DOHH2 (cell line): ENCODE measurements around the gene USP13.
"Not testable (repeated sequence)": the region's sequence is repeated elsewhere in the genome, so short reads cannot be mapped to it uniquely, and the experiment has no call there.

ENCODE experiments used
- H3F3A ChIP-seq: fragments of 200-600 bp; sonication (generic), shearing (Covaris generic); 2 replicates; pipeline ENCODE4 v1.6.0; 2016; ENCODE audit warnings: antibody characterized with exemption, mild to moderate bottlenecking; ENCODE audit not compliant: control insufficient read depth, insufficient read depth
- H3K27ac ChIP-seq: fragments of 200-600 bp; sonication (generic); 2 replicates; pipeline ENCODE4 v1.5.1; 2014; ENCODE audit warnings: low read depth, mild to moderate bottlenecking, low read length, moderate library complexity
- H3K27me3 ChIP-seq: fragments of 200-600 bp; sonication (generic); 2 replicates; pipeline ENCODE4 v1.6.1; 2014; ENCODE audit warnings: mild to moderate bottlenecking, low read length, mixed read lengths; ENCODE audit not compliant: control insufficient read depth
- H3K36me3 ChIP-seq: fragments of 200-600 bp; sonication (generic); 2 replicates; pipeline ENCODE4 v1.6.1; 2014; ENCODE audit warnings: mild to moderate bottlenecking, low read length, moderate library complexity, mixed read lengths; ENCODE audit not compliant: control insufficient read depth
- H3K4me1 ChIP-seq: fragments of 200-600 bp; sonication (generic); 2 replicates; pipeline ENCODE4 v1.6.1; 2014; ENCODE audit warnings: mild to moderate bottlenecking, low read length, mixed read lengths; ENCODE audit not compliant: control insufficient read depth
- H3K4me2 ChIP-seq: fragments of 200-600 bp; sonication (generic); 2 replicates; pipeline ENCODE4 v1.6.0; 2014; ENCODE audit warnings: mild to moderate bottlenecking, low read length, moderate library complexity
- H3K4me3 ChIP-seq: fragments of 200-600 bp; sonication (generic); 2 replicates; pipeline ENCODE4 v1.5.1; 2014; ENCODE audit warnings: mild to moderate bottlenecking, low read length, mixed read lengths
- H3K79me2 ChIP-seq: fragments of 200-600 bp; sonication (generic); 2 replicates; pipeline ENCODE4 v1.6.1; 2014; ENCODE audit warnings: mild to moderate bottlenecking, low read length, mixed read lengths; ENCODE audit not compliant: control insufficient read depth
- H3K9me2 ChIP-seq: fragments of 200-600 bp; sonication (generic); replicated peaks from 2 replicates; pipeline ENCODE4 v1.6.1; 2014; ENCODE audit warnings: mild to moderate bottlenecking, low read length, mixed read lengths; ENCODE audit not compliant: control insufficient read depth
- H3K9me3 ChIP-seq: fragments of 200-600 bp; sonication (generic); 2 replicates; pipeline ENCODE4 v1.6.1; 2014; ENCODE audit warnings: antibody characterized with exemption, low read length, mixed read lengths; ENCODE audit not compliant: control insufficient read depth, insufficient read depth
- H4K20me1 ChIP-seq: fragments of 200-600 bp; sonication (generic); 2 replicates; pipeline ENCODE4 v1.6.0; 2014; ENCODE audit warnings: low read depth, mild to moderate bottlenecking, antibody characterized with exemption, low read length, moderate library complexity; ENCODE audit not compliant: control insufficient read depth, insufficient read depth
- EZH2phosphoT487 ChIP-seq: fragments of 200-600 bp; sonication (generic); IDR thresholded peaks from 2 replicates; pipeline ENCODE4 v1.6.1; 2017; ENCODE audit warnings: borderline replicate concordance, mild to moderate bottlenecking, antibody characterized with exemption, low read length, moderate library complexity, mixed read lengths
- TF ChIP-seq, protein P1 (sequence below): fragments of 200-600 bp; sonication (generic); IDR thresholded peaks from one replicate; pipeline ENCODE4 v1.5.1; 2014; ENCODE audit warnings: antibody characterized with exemption, mild to moderate bottlenecking, low read depth, low read length; ENCODE audit not compliant: poor library complexity, severe bottlenecking

Gene USP13

GRCh38 chr3:179772297-179772696, 119.5 kb downstream of the USP13 start:
- Histone ChIP-seq H4K20me1 (no peaks in the 10 kb centered on the region), H3K9me3 (peaks cover 3% of the 10 kb centered on the region; the same call in 1 of the 2 replicates), H3K79me2 (no peaks in the 10 kb centered on the region), H3K36me3 (peaks cover 57% of the 10 kb centered on the region), H3F3A (no peaks in the 10 kb centered on the region), H3K4me2 (no peak overlapping the region), H3K9me2 (no peaks in the 10 kb centered on the region), H3K4me1 (no peaks in the 10 kb centered on the region), H3K4me3 (no peak overlapping the region), H3K27ac (no peak overlapping the region), H3K27me3 (no peaks in the 10 kb centered on the region)
- TF ChIP-seq, protein P1, sequence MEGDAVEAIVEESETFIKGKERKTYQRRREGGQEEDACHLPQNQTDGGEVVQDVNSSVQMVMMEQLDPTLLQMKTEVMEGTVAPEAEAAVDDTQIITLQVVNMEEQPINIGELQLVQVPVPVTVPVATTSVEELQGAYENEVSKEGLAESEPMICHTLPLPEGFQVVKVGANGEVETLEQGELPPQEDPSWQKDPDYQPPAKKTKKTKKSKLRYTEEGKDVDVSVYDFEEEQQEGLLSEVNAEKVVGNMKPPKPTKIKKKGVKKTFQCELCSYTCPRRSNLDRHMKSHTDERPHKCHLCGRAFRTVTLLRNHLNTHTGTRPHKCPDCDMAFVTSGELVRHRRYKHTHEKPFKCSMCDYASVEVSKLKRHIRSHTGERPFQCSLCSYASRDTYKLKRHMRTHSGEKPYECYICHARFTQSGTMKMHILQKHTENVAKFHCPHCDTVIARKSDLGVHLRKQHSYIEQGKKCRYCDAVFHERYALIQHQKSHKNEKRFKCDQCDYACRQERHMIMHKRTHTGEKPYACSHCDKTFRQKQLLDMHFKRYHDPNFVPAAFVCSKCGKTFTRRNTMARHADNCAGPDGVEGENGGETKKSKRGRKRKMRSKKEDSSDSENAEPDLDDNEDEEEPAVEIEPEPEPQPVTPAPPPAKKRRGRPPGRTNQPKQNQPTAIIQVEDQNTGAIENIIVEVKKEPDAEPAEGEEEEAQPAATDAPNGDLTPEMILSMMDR = no peak
- no peak for TF ChIP-seq EZH2phosphoT487

GRCh38 chr3:179775416-179776122, 122.7 kb downstream of the USP13 start:
- Histone ChIP-seq H3K27ac (no peak overlapping the region), H3K36me3 (peaks cover 47% of the 10 kb centered on the region), H3K9me3 (peaks cover 3% of the 10 kb centered on the region; the same call in 1 of the 2 replicates), H3F3A (no peaks in the 10 kb centered on the region), H3K4me2 (no peak overlapping the region), H3K9me2 (no peaks in the 10 kb centered on the region), H3K79me2 (no peaks in the 10 kb centered on the region), H3K27me3 (no peaks in the 10 kb centered on the region), H3K4me3 (no peak overlapping the region), H3K4me1 (no peaks in the 10 kb centered on the region), H4K20me1 (no peaks in the 10 kb centered on the region)
- no peak for TF ChIP-seq EZH2phosphoT487
- TF ChIP-seq, protein P1 = no peak

DNA sequence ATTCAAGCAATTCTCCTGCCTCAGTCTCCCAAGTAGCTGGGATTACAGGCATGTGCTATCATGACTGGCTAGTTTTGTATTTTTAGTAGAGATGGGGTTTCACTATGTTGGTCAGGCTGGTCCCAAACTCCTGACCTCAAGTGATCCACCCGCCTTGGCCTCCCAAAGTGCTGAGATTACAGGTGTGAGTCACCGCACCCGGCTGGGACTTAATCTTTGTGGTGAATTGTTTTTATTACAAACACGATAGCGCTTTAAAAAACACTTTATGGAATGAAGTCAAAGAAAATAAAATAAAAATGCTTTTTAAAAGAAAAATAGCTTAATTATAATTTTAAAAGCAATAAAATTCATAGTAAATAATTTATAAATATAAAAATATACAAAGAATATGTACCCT, 130.0 kb downstream of the USP13 start:
- not testable (repeated sequence) for H3K9me3 ChIP-seq, H3K4me3 ChIP-seq, H3K4me1 ChIP-seq, H3K9me2 ChIP-seq, H3K27ac ChIP-seq, H3F3A ChIP-seq, H4K20me1 ChIP-seq, H3K4me2 ChIP-seq, H3K79me2 ChIP-seq, H3K27me3 ChIP-seq
- H3K36me3 ChIP-seq = peaks cover 44% of the 10 kb centered on the region

DNA sequence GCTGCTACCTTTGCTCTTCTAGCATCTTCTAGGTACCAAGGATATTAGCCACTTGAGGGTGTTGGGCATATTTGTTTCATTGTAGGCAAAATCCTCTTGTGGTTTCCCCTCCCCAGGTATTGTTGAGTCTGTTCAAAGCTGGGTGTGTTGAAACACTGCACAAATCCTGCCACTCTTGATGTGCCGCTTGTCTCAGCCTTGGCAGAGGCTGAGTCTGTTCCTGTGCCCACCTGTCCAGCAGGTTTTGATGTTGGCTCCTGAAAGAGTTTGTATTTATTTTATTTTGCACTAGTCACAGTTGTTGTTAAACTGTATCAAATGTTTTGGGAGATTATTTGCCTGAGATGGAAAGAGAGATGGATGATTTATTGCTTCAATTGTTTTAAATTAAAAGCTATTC, 136.2 kb downstream of the USP13 start:
- no peaks in the 10 kb centered on the region for H3F3A ChIP-seq
- TF ChIP-seq EZH2phosphoT487 = no peak
- TF ChIP-seq, protein P1 = no peak
- peaks cover 14% of the 10 kb centered on the region for H3K36me3 ChIP-seq
- no peaks in the 10 kb centered on the region for H3K4me1 ChIP-seq
- no peaks in the 10 kb centered on the region for H3K27me3 ChIP-seq
- no peaks in the 10 kb centered on the region for H3K9me2 ChIP-seq
- no peak overlapping the region for H3K27ac ChIP-seq
- no peaks in the 10 kb centered on the region for H4K20me1 ChIP-seq
- no peak overlapping the region for H3K4me3 ChIP-seq
- H3K4me2 ChIP-seq = no peak overlapping the region
- no peaks in the 10 kb centered on the region for H3K9me3 ChIP-seq
- H3K79me2 ChIP-seq = no peaks in the 10 kb centered on the region
